Activated naive CD4-positive, alpha-beta T cell treated with anti-CD3 and anti-CD28 coated beads, Interleukin-2, amount 50 U/mL, for 72 hours (primary cell): ENCODE measurements around the gene USP12. TPM values are rescaled to one million over a fixed set of nuclear protein-coding genes. Genes with fewer than 3 reads are reported as not detected.
"Not testable (repeated sequence)": the region's sequence is repeated elsewhere in the genome, so short reads cannot be mapped to it uniquely, and the experiment has no call there.

Experiments used
- ATAC-seq, 2 donors: fragments of 150-1000 bp; cut with Tn5 transposase; 2 replicates each; pipeline ENCODE4 v1.10.0; 2021; ENCODE audit warnings: mild to moderate bottlenecking in 2 of 2, moderate library complexity in 2 of 2
- DNase-seq, 2 donors: peaks; one replicate each; pipeline ENCODE4 v3.0.0; 2021 to 2022; ENCODE audit warnings: low spot score in 2 of 2
- H3K27ac Mint-ChIP-seq, 2 donors: one replicate each; pipeline ENCODE4 v1.8.0; 2022; ENCODE audit warnings: mild to moderate bottlenecking in 2 of 2, mixed read lengths in 2 of 2
- H3K36me3 Mint-ChIP-seq, 2 donors: one replicate each; pipeline ENCODE4 v1.8.0; 2022; ENCODE audit warnings: mixed read lengths in 2 of 2
- H3K9me3 Mint-ChIP-seq, 2 donors: one replicate each; pipeline ENCODE4 v1.8.0; 2022; ENCODE audit warnings: mixed read lengths in 2 of 2
- total RNA-seq, 2 donors: library from RNA; stranded (reverse); gene quantifications; one replicate each; pipeline ENCODE4 v1.2.3, GENCODE V29; 2022

USP12 gene
- total RNA-seq, 2 donors from 2014 or later, result 34.8 to 35.6 TPM

DNA sequence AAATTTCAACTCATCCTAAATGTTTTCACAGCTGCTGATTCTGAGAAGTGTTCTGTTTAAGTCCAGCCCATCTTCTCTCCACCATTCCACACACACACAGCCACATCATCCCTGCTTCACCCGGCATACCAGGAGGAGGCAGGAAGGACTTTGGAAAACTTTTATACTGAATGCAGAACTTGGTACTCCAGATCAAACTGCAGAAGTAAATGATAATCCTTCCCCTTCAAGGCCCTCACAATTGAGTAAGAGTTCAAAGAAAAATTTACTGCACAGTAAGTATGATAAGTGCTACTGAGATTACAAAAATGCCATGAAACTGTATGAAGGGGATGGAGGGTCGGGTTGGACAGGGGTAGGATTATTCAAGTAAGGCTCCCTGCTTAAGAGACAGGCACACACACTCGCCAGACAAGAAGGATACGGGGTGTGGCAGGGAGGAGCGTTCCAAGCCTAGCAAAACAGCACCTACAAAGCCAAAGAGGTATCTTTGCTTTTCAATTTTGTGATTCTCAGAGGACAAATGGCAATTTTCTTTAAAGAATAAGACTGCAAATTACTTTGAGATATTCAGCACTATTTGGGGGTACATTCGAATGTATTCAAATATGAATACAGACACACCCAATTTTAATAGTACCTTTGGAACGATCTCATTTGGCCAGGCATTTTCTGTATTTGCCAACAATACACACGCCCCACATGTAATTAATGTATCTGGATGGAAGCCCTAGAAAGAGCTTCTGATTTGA, 2.5 kb downstream of the USP12 start:
- Mint-ChIP-seq H3K36me3 (peaks cover 6% of the 10 kb centered on the region in 2 donors), H3K27ac (peak overlapping the region in 1 of 2 donors; percentile 32), H3K9me3 (no peaks in the 10 kb centered on the region)
- DNase-seq (no peak), ATAC-seq (no peak)

GRCh38 chr13:27168086-27168485, 3.5 kb downstream of the USP12 start:
- ATAC-seq, result no peak
- H3K27ac Mint-ChIP-seq, result no peak overlapping the region
- DNase-seq, result no peak
- H3K9me3 Mint-ChIP-seq, result no peaks in the 10 kb centered on the region
- H3K36me3 Mint-ChIP-seq, result peaks cover 6 to 15% of the 10 kb centered on the region in 2 donors

DNA sequence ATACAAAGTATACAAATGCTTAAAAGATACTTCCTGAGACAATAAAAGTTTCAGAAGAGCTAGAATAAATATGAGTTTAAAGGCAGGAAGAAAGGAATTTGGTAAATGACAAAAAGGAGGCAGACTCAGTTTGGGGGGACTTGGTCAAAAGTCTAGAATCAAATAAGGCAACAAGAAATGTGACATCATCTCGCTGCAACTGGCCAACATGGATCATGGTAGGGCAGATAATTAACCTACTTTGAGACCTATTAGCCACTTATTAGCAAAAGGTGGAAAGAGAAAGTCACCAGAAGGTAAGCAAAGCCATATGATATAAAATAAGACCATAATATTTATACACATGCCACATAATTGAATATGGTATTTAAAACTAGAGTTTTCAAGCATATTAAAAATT, 5.3 kb downstream of the USP12 start:
- Mint-ChIP-seq H3K36me3 (peaks cover 6 to 20% of the 10 kb centered on the region in 2 donors), H3K27ac (no peak overlapping the region), H3K9me3 (no peaks in the 10 kb centered on the region)
- ATAC-seq (no peak), DNase-seq (no peak)

GRCh38 chr13:27161980-27162379, 9.6 kb downstream of the USP12 start:
- peaks cover 0 to 8% of the 10 kb centered on the region in 2 donors for H3K9me3 Mint-ChIP-seq
- DNase-seq (no peak), ATAC-seq (no peak)
- H3K27ac Mint-ChIP-seq, result no peak overlapping the region
- H3K36me3 Mint-ChIP-seq, result peaks cover 5 to 39% of the 10 kb centered on the region in 2 donors

GRCh38 chr13:27161423-27161822, 10.2 kb downstream of the USP12 start:
- Mint-ChIP-seq H3K27ac (no peak overlapping the region), H3K9me3 (peaks cover 0 to 8% of the 10 kb centered on the region in 2 donors), H3K36me3 (peaks cover 8 to 44% of the 10 kb centered on the region in 2 donors)
- no peak for ATAC-seq
- DNase-seq, result no peak

GRCh38 chr13:27160657-27161295, 10.8 kb downstream of the USP12 start:
- Mint-ChIP-seq H3K36me3 (peaks cover 14 to 51% of the 10 kb centered on the region in 2 donors), H3K9me3 (peaks cover 0 to 13% of the 10 kb centered on the region in 2 donors), H3K27ac (no peak overlapping the region)
- ATAC-seq, result no peak
- no peak for DNase-seq

- Mint-ChIP-seq H3K36me3 (peaks cover 14 to 51% of the 10 kb centered on the region in 2 donors), H3K9me3 (peaks cover 0 to 13% of the 10 kb centered on the region in 2 donors), H3K27ac (no peak overlapping the region)
- DNase-seq (no peak), ATAC-seq (no peak)
Measured at GRCh38 chr13:27159806-27160563, 11.6 kb downstream of the USP12 start.

- ATAC-seq (peak in 1 of 2 donors; percentile 37), DNase-seq (no peak)
- Mint-ChIP-seq H3K36me3 (peaks cover 14 to 45% of the 10 kb centered on the region in 2 donors), H3K9me3 (peaks cover 0 to 13% of the 10 kb centered on the region in 2 donors), H3K27ac (no peak overlapping the region)
Measured at GRCh38 chr13:27158335-27158734, 13.3 kb downstream of the USP12 start.

GRCh38 chr13:27151798-27152599, 19.6 kb downstream of the USP12 start:
- ATAC-seq, result peak; percentile 70 to 74
- DNase-seq, result no peak
- Mint-ChIP-seq H3K9me3 (peaks cover 0 to 5% of the 10 kb centered on the region in 2 donors), H3K27ac (peak overlapping the region; percentile 6 to 66), H3K36me3 (peaks cover 9 to 13% of the 10 kb centered on the region in 2 donors)

DNA sequence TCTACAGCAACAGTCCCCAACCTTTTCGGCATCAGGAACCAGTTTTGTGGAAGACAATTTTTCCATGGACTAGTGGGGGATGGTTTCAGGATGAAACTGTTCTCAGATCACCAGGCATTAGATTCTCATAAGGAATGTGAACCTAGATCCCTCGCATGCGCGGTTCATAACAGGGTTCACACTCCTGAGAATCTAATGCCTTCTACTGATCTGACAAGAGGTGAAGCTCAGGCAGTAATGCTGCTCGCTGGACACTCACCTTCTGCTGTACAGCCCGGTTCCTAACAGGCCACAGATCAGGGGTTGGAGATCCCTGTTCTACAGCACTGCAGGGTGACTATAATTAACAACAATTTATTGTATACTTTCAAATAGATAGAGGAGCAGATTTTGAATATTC, 21.9 kb downstream of the USP12 start:
- ATAC-seq (no peak), DNase-seq (no peak)
- no peak overlapping the region for H3K27ac Mint-ChIP-seq
- H3K9me3 Mint-ChIP-seq, result no peaks in the 10 kb centered on the region
- H3K36me3 Mint-ChIP-seq, result peaks cover 0 to 9% of the 10 kb centered on the region in 2 donors

GRCh38 chr13:27148900-27149299, 22.7 kb downstream of the USP12 start:
- H3K9me3 Mint-ChIP-seq, result no peaks in the 10 kb centered on the region
- no peak for ATAC-seq
- H3K27ac Mint-ChIP-seq, result peak overlapping the region; percentile 44 to 83
- peaks cover 0 to 9% of the 10 kb centered on the region in 2 donors for H3K36me3 Mint-ChIP-seq
- DNase-seq, result no peak

- ATAC-seq (peak; percentile 90 to 93), DNase-seq (no peak)
- H3K36me3 Mint-ChIP-seq, result peaks cover 4 to 20% of the 10 kb centered on the region in 2 donors
- H3K27ac Mint-ChIP-seq, result peak overlapping the region; percentile 91 to 94
- H3K9me3 Mint-ChIP-seq, result no peaks in the 10 kb centered on the region
Measured at GRCh38 chr13:27147530-27148170, 24.0 kb downstream of the USP12 start.

DNA sequence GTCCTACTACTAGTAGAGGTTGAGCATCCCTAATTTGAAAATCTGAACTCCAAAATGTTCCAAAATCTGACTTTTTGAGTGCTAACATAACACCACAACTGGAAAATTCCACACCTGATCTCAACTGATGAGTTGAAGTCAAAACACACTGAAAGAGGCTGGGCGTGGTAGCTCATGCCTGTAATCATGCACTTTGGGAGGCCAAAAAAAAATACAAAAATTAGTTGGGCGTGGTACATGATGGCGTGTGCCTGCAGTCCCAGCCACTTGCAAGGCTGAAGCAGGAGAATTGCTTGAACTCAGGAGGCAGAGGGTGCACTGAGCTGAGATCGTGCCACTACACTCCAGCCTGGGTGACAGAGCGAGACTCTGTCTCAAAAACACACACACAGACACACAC, 29.9 kb downstream of the USP12 start:
- Mint-ChIP-seq H3K36me3 (peaks cover 11 to 47% of the 10 kb centered on the region in 2 donors), H3K27ac (peak overlapping the region; percentile 37 to 72), H3K9me3 (no peaks in the 10 kb centered on the region)
- no peak for ATAC-seq
- no peak for DNase-seq

GRCh38 chr13:27141159-27141558, 30.5 kb downstream of the USP12 start:
- H3K9me3 Mint-ChIP-seq, DNase-seq, H3K27ac Mint-ChIP-seq, ATAC-seq: not testable (repeated sequence)
- H3K36me3 Mint-ChIP-seq, result peaks cover 11 to 47% of the 10 kb centered on the region in 2 donors

- DNase-seq (no peak), ATAC-seq (no peak)
- no peak overlapping the region for H3K27ac Mint-ChIP-seq
- no peaks in the 10 kb centered on the region for H3K9me3 Mint-ChIP-seq
- peaks cover 11 to 40% of the 10 kb centered on the region in 2 donors for H3K36me3 Mint-ChIP-seq
Measured at GRCh38 chr13:27140060-27140459, 31.6 kb downstream of the USP12 start.

GRCh38 chr13:27139565-27139964, 32.0 kb downstream of the USP12 start:
- Mint-ChIP-seq H3K27ac (no peak overlapping the region), H3K36me3 (peaks cover 11 to 38% of the 10 kb centered on the region in 2 donors), H3K9me3 (no peaks in the 10 kb centered on the region)
- no peak for ATAC-seq
- DNase-seq, result no peak
